GM13976 (cell line): ENCODE measurements around the gene STIP1.

ENCODE experiments used
- DNase-seq: peaks from one replicate; pipeline ENCODE4 v3.0.0; 2012; ENCODE audit warnings: low spot score
- in situ Hi-C: fragments of 300-500 bp; cut with MboI; formaldehyde crosslinking; loops from one replicate; pipeline ENCODE4 v1.12.0; 2022; ENCODE audit warnings: low sequenced_read_pairs, mixed read lengths, inconsistent platforms; ENCODE audit not compliant: unreplicated experiment
- TF ChIP-seq, protein P1 (sequence below): IDR thresholded peaks from 2 replicates; pipeline ENCODE4 v1.5.1; 2012; ENCODE audit warnings: borderline replicate concordance, mild to moderate bottlenecking; ENCODE audit not compliant: insufficient read depth; ENCODE audit errors: extremely low read depth, missing control alignments, control extremely low read depth

The STIP1 gene

GRCh38 chr11:64237484-64237951 is 51.5 kb downstream of the STIP1 start:
- TF ChIP-seq, protein P1, sequence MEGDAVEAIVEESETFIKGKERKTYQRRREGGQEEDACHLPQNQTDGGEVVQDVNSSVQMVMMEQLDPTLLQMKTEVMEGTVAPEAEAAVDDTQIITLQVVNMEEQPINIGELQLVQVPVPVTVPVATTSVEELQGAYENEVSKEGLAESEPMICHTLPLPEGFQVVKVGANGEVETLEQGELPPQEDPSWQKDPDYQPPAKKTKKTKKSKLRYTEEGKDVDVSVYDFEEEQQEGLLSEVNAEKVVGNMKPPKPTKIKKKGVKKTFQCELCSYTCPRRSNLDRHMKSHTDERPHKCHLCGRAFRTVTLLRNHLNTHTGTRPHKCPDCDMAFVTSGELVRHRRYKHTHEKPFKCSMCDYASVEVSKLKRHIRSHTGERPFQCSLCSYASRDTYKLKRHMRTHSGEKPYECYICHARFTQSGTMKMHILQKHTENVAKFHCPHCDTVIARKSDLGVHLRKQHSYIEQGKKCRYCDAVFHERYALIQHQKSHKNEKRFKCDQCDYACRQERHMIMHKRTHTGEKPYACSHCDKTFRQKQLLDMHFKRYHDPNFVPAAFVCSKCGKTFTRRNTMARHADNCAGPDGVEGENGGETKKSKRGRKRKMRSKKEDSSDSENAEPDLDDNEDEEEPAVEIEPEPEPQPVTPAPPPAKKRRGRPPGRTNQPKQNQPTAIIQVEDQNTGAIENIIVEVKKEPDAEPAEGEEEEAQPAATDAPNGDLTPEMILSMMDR, result no peak
- in situ Hi-C loops, result no loop called here
- DNase-seq, result no peak

- DNase-seq, result no peak
- in situ Hi-C loops, result no loop called here
Measured at GRCh38 chr11:64238076-64238475, 52.1 kb downstream of the STIP1 start.

GRCh38 chr11:64238999-64239398 is 53.0 kb downstream of the STIP1 start:
- TF ChIP-seq, protein P1, result no peak
- in situ Hi-C loops, result no loop called here
- no peak for DNase-seq

More at GRCh38 chr11:64238076-64238475, 52.1 kb downstream of the STIP1 start:
- TF ChIP-seq, protein P1, result no peak

DNA sequence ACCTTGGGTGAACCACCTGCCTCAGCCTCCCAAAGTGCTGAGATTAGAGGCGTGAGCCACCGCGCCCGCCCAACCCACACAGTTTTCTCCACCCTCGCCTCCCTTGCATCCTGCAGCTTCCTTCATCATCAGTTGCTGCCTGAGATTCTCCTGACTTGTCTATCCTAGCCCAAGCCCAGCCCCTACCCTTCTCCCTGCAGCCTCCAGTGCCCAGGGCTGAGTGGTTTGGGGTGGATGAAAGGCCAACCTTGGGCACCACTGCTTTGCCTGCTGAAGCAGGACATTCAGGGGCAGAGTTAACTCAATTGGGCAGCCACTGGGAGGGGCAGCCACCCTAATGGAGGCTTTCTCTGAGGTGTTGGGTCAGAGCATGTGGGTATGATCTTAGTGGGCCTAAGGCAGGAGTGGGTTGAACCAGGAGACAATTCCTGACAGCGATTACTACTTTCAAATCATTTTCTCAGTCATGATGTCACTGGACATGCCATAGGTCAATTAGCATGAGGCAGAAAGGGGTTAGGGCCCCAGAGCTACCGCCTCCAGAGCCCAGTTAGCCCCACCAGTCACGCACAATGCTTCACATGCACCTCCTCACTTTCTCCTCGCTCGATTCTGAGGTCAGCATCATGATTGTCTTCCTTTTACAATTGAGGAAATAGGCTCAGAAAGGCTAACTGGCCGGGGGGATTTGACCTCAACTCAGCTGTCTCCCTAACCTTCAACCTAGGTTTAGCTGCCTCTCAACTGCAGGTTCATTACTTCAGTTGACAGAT is 53.9 kb downstream of the STIP1 start:
- DNase-seq, result peak; percentile 75
- TF ChIP-seq, protein P1, result no peak
- in situ Hi-C loops, result no loop called here

DNA sequence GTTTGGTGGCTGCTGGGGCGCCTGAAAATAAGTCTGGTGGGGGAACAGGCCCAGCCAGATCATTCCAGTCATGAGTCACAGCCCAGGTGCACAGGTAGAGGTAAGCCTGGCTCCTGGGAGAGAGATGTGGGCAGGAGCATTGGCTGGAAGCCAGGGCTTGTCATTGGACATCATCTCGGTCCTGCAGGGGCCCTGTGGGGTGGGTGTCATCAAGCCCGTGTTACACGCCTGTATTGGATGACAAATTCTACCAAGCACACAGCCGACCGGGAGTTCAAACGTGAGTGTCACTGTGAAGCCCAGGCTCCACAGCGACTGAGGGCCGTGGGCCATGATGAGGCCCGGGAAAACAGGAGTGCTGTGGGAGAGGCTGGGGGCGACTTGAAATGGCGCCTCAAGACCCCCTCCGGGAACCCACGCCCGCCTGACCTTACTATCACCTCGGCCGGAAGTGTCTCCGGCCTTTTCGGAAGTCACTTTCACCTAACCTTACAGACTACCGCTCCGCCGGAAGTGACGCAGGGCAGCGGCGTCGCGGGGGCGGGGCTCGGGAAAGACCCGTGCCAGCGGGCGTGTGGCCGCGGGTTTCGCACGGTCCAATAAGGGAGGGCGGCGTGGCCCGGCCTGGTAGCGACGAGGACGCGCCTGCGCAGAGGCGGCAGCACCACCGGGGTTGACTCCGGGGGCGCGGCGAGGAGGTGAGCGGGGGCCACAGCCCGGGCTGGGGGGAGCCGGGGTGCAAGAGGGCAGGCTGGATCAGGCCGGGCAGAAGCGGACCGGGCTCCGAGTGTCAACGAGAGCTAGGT is 54.7 kb downstream of the STIP1 start, which contains the start of gene FKBP2:
Gene FKBP2, plus strand, starts transcription at position 661 of the 806 bp plus-strand sequence. CDS start 1,293 bp downstream, outside the sequence.
- in situ Hi-C loops, result no loop called here
- TF ChIP-seq, protein P1, result no peak
- DNase-seq, result peak; percentile 94

GRCh38 chr11:64241241-64241490 is 55.2 kb downstream of the STIP1 start:
- TF ChIP-seq, protein P1, result no peak
- in situ Hi-C loops, result no loop called here
- DNase-seq, result no peak
